ENCODE data around the gene PKDCC. TPM values are rescaled to one million over a fixed set of nuclear protein-coding genes. Genes with fewer than 3 reads are reported as not detected.
"Not testable (repeated sequence)": the region's sequence is repeated elsewhere in the genome, so short reads cannot be mapped to it uniquely, and the experiment has no call there.

PKDCC gene
- total and polyA plus RNA-seq, 10 donors = 19.8 to 81.9 (median 44.4) TPM

DNA sequence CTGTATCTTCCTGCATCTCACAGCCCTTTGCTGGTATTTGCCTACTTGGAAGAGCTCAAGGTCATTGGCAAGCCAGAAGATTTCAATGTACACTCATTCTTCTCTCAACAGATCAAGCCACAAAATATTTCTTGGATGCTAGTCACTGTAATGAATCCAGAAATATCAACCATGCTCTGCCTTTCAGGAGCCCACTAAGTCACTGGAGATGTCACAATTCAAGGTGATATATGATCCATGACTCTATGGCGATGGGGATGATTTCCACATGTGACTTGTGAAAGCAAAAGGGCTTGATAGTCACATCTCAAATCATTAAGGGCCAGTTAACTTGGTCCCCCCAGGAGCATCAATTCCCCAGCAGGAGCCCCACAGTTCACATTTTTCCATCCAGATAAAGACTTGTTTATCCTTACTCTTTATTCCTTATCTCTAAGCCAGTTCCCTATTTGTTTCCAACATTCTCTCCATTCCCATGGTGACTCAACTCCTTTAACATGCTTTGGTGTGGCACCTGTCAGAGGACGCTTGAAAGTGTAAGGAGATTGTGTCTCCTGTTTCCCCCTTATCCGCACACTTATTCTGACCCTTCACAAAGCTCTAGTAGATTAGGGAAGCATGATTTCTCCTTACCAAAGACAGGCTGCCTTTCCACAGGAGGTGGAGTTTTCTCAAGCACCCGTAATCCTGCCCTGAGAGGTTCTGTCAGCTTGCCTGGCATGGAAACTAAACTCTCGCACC, 15.8 kb downstream of the PKDCC start:
- peaks cover 0 to 22% (median 3%) of the 10 kb centered on the region in 6 donors for H3K4me1 ChIP-seq
- no peak overlapping the region for H3K4me3 ChIP-seq
- peaks cover 0 to 8% (median 0%) of the 10 kb centered on the region in 7 donors for H3K27me3 ChIP-seq (replicated peaks in 1 of 7)
- intact Hi-C loops (cut with DNase I; ENCODE audit: low total_unique reads) = no loop called here
- WGBS, 5 donors = 85 to 89% (median 89%) methylated on average over 5 of the region's 5 CpGs
- no peak overlapping the region for H3K27ac ChIP-seq
- DNase-seq = no peak
- H3K9me3 ChIP-seq = no peaks in the 10 kb centered on the region
- no peak for TF ChIP-seq POLR2A (IDR thresholded peaks at IDR 0.05)
- TF ChIP-seq, protein P1, sequence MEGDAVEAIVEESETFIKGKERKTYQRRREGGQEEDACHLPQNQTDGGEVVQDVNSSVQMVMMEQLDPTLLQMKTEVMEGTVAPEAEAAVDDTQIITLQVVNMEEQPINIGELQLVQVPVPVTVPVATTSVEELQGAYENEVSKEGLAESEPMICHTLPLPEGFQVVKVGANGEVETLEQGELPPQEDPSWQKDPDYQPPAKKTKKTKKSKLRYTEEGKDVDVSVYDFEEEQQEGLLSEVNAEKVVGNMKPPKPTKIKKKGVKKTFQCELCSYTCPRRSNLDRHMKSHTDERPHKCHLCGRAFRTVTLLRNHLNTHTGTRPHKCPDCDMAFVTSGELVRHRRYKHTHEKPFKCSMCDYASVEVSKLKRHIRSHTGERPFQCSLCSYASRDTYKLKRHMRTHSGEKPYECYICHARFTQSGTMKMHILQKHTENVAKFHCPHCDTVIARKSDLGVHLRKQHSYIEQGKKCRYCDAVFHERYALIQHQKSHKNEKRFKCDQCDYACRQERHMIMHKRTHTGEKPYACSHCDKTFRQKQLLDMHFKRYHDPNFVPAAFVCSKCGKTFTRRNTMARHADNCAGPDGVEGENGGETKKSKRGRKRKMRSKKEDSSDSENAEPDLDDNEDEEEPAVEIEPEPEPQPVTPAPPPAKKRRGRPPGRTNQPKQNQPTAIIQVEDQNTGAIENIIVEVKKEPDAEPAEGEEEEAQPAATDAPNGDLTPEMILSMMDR (IDR thresholded peaks at IDR 0.05 in 8 of 11, conservative IDR thresholded peaks at IDR 0.05 in 3 of 11) = no peak
- no peak for TF ChIP-seq POLR2AphosphoS5 (IDR thresholded peaks at IDR 0.05)
- peaks cover 0 to 11% (median 0%) of the 10 kb centered on the region in 6 donors for H3K36me3 ChIP-seq

DNA sequence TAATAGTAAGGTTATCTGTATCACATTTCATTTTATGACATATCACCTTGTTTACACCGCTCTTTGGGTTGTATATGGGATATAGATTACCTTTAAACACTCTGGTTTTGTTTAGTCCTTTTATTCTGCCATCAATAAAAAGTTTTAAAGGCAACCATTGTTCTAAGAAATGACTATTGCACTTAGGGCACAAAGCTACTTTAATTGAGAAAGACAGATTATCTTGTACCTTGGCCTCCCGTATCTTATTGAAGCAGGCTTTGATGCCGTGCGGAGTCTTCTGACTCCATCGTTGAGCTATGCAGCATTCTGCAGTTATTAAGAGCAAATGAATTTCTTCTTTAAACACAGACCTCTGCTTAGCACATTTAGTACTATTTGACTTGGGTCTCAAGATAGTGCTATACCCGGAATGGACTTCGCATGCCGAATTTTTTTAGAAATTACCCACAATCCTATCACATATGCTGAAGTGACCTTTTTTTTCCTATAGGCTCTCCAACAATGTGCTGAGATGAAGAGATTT, 16.7 kb downstream of the PKDCC start:
- intact Hi-C loops (cut with DNase I; ENCODE audit: low total_unique reads) = no loop called here
- peaks cover 0 to 2% (median 0%) of the 10 kb centered on the region in 6 donors for H3K36me3 ChIP-seq
- peaks cover 0 to 17% (median 0%) of the 10 kb centered on the region in 7 donors for H3K27me3 ChIP-seq (replicated peaks in 1 of 7)
- no peak for TF ChIP-seq POLR2A (IDR thresholded peaks at IDR 0.05)
- H3K4me1 ChIP-seq = peaks cover 0 to 20% (median 3%) of the 10 kb centered on the region in 6 donors
- 85 to 88% (median 86%) methylated on average over 8 of the region's 8 CpGs for WGBS, 5 donors
- H3K4me3 ChIP-seq = no peak overlapping the region
- DNase-seq = no peak
- H3K27ac ChIP-seq = no peak overlapping the region
- H3K9me3 ChIP-seq = no peaks in the 10 kb centered on the region

DNA sequence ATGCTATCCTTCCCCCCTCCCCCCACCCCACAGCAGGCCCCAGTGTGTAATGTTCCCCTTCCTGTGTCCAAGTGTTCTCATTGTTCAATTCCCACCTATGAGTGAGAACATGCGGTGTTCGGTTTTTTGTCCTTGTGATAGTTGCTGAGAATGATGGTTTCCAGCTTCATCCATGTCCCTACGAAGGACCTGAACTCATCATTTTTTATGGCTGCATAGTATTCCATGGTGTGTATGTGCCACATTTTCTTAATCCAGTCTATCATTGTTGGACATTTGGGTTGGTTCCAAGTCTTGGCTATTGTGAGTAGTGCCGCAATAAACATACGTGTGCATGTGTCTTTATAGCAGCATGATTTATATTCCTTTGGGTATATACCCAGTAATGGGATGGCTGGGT, 17.9 kb downstream of the PKDCC start:
- H3K27me3 ChIP-seq (replicated peaks in 1 of 7) = peaks cover 0 to 24% (median 0%) of the 10 kb centered on the region in 7 donors
- H3K4me1 ChIP-seq; DNase-seq; intact Hi-C loops (cut with DNase I; ENCODE audit: low total_unique reads); H3K9me3 ChIP-seq; H3K27ac ChIP-seq; H3K4me3 ChIP-seq; H3K36me3 ChIP-seq: not testable (repeated sequence)
- 88 to 97% (median 96%) methylated on average over 5 of the region's 5 CpGs for WGBS, 5 donors

DNA sequence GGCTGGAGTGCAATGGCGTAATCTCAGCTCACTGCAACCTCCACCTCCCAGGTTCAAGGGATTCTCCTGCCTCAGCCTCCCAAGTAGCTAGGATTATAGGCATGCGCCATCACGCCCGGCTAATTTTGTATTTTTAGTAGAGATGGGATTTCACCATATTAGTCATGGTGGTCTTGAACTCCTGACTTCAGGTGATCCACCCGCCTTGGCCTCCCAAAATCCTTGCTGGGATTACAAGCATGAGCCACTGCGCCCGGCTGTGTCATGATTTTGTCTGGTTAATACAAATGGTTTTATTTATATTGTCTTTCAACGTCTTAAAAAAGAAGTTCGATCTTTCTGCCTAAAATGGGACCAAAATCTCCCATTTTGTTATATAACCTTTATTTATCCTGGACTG, 19.2 kb downstream of the PKDCC start:
- H3K36me3 ChIP-seq; H3K9me3 ChIP-seq; intact Hi-C loops (cut with DNase I; ENCODE audit: low total_unique reads); H3K4me1 ChIP-seq; H3K27ac ChIP-seq; H3K4me3 ChIP-seq; DNase-seq: not testable (repeated sequence)
- 95 to 98% (median 96%) methylated on average over 9 of the region's 9 CpGs for WGBS, 5 donors
- H3K27me3 ChIP-seq (replicated peaks in 1 of 7) = peaks cover 0 to 24% (median 0%) of the 10 kb centered on the region in 7 donors

DNA sequence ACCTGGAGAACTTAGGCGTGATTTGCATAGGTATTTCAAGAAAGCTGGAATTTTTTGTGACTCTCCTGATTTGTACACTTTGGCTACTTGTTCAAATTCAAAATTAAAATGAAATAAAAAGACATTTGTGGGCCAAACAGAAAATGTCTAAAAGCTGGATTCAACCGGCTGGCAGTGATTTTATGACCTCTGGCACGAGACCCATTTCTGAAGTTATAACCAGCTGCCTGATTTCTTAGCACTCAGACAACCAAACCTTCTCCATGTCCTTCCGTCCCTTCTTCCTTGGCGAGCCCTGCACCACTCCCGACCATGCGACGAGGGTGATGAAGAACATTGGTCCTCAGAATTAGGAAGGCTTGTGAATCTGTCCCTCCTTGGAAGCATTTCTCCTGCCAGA, 19.7 kb downstream of the PKDCC start:
- intact Hi-C loops (cut with DNase I; ENCODE audit: low total_unique reads) = no loop called here
- WGBS, 5 donors = 88 to 94% (median 91%) methylated on average over 8 of the region's 8 CpGs
- TF ChIP-seq, protein P1 (IDR thresholded peaks at IDR 0.05 in 8 of 11, conservative IDR thresholded peaks at IDR 0.05 in 3 of 11) = no peak
- TF ChIP-seq POLR2AphosphoS5 (IDR thresholded peaks at IDR 0.05) (no peak), POLR2A (IDR thresholded peaks at IDR 0.05) (no peak)
- Histone ChIP-seq H3K4me1 (peaks cover 0 to 1% (median 0%) of the 10 kb centered on the region in 6 donors), H3K27ac (no peak overlapping the region), H3K36me3 (no peaks in the 10 kb centered on the region), H3K9me3 (no peaks in the 10 kb centered on the region), H3K27me3 (replicated peaks in 1 of 7) (peaks cover 0 to 24% (median 0%) of the 10 kb centered on the region in 7 donors), H3K4me3 (no peak overlapping the region)
- peak; percentile 13 for DNase-seq
